ENCODE results near the gene MRPL40.

- no peak for TF ChIP-seq CTCF (conservative IDR thresholded peaks at IDR 0.05 in 1 of 2, IDR thresholded peaks at IDR 0.05 in 1 of 2; ENCODE audit: low read depth in 1 of 2, low read length in 2 of 2)
- TF ChIP-seq EZH2 (IDR thresholded peaks at IDR 0.05; ENCODE audit: low read length, missing control alignments) = no peak
Measured at GRCh38 chr22:19398206-19398605, 34.1 kb upstream of the MRPL40 start.
